A549 (cell line): ENCODE data around the gene ESR1. TPM values are rescaled to one million over a fixed set of nuclear protein-coding genes. Genes with fewer than 3 reads are reported as not detected.

Experiments
- ATAC-seq, 2 experiments: fragments of 200-7000 bp in 1 of 2; fragments of >200 bp in 1 of 2; cut with Nextera tagmentation in 1 of 2; cut with Tn5 transposase in 1 of 2; 3 replicates each; pipeline versions ENCODE4 v1.8.0 to v1.9.1; 2018 to 2020; ENCODE audit warnings: mild to moderate bottlenecking in 1 of 2, moderate library complexity in 1 of 2
- CTCF ChIA-PET: fragments of 300-600 bp; sonication (Branson Sonifier 250); formaldehyde crosslinking; extraction: SDS; loops from one replicate; lab custom pipeline; 2021; ENCODE audit warnings: antibody characterized with exemption, inconsistent platforms; lab: Yijun Ruan, JAX
- POLR2A ChIA-PET: fragments of 350-600 bp; formaldehyde crosslinking; extraction: SDS; loops from one replicate; lab custom pipeline; 2021; ENCODE audit warnings: antibody characterized with exemption, inconsistent platforms; lab: Yijun Ruan, JAX
- DNase-seq, 2 experiments: peaks; one replicate each; pipeline versions ENCODE4 v3.0.0 to v3.0.0-alpha.2; 2011 to 2016; ENCODE audit warnings: low read depth in 1 of 2, low spot score in 1 of 2
- FAIRE-seq: peaks from 2 replicates; lab custom pipeline; 2011; peaks lifted over from hg19 to GRCh38; lab: Jason Lieb, UNC
- H3K27ac ChIP-seq, 2 experiments: fragments of >200 bp; sonication (Bioruptor Twin); formaldehyde crosslinking; 3 replicates each; pipeline ENCODE4 v1.5.1; 2016 to 2017
- H3K4me1 ChIP-seq: fragments of >200 bp; sonication (Bioruptor Twin); formaldehyde crosslinking; 3 replicates; pipeline ENCODE4 v1.6.1; 2016
- H3K4me2 ChIP-seq: fragments of >200 bp; sonication (Bioruptor Twin); formaldehyde crosslinking; 3 replicates; pipeline ENCODE4 v1.6.1; 2016
- H3K4me3 ChIP-seq: fragments of >200 bp; sonication (Bioruptor Twin); formaldehyde crosslinking; 3 replicates; pipeline ENCODE4 v1.5.1; 2016
- H3K9me3 ChIP-seq: fragments of >200 bp; sonication (Bioruptor Twin); formaldehyde crosslinking; 3 replicates; pipeline ENCODE4 v1.6.1; 2016
- BCL3 ChIP-seq: fragments of >200 bp; sonication (Bioruptor Twin); formaldehyde crosslinking; IDR thresholded peaks from 3 replicates; pipeline ENCODE4 v1.6.1; 2016
- BHLHE40 ChIP-seq: IDR thresholded peaks from 2 replicates; pipeline ENCODE4 v1.6.1; 2012; ENCODE audit warnings: low read depth, low read length, inconsistent platforms
- CBX8 ChIP-seq: fragments of 200-600 bp; sonication (generic); IDR thresholded peaks from 2 replicates; pipeline ENCODE4 v1.6.1; 2016
- CHD2 ChIP-seq: fragments of 150-350 bp; IDR thresholded peaks from 2 replicates; pipeline ENCODE4 v1.6.1; 2014; ENCODE audit warnings: low read length; ENCODE audit not compliant: partially characterized antibody
- CTCF ChIP-seq: fragments of >200 bp; sonication (Bioruptor Twin); formaldehyde crosslinking; IDR thresholded peaks from 3 replicates; pipeline ENCODE4 v1.5.1; 2016
- E2F6 ChIP-seq: IDR thresholded peaks from 2 replicates; pipeline ENCODE4 v1.6.1; 2012; ENCODE audit warnings: low read depth, borderline replicate concordance
- HES2 ChIP-seq: fragments of >200 bp; sonication (Bioruptor Twin); formaldehyde crosslinking; IDR thresholded peaks from 2 replicates; pipeline ENCODE4 v1.6.1; 2016
- HMGXB4 ChIP-seq: fragments of 250-450 bp; sonication (Bioruptor Pico); IDR thresholded peaks from 2 replicates; pipeline ENCODE4 v1.5.0; 2021; ENCODE audit warnings: mild to moderate bottlenecking, moderate library complexity, borderline replicate concordance
- JUN ChIP-seq, 2 experiments: fragments of >200 bp; sonication (Bioruptor Twin); formaldehyde crosslinking; IDR thresholded peaks; 2 replicates in 1 of 2; 3 replicates in 1 of 2; pipeline ENCODE4 v1.6.1; 2016 to 2017
- MAX ChIP-seq: IDR thresholded peaks from 2 replicates; pipeline ENCODE4 v1.6.1; 2012
- NR3C1 ChIP-seq: fragments of >200 bp; sonication (Bioruptor Twin); formaldehyde crosslinking; IDR thresholded peaks from 3 replicates; pipeline ENCODE4 v1.6.1; 2017
- PHF8 ChIP-seq: fragments of 200-600 bp; sonication (generic); IDR thresholded peaks from 2 replicates; pipeline ENCODE4 v1.6.1; 2016; ENCODE audit warnings: low read depth, mild to moderate bottlenecking, antibody characterized with exemption, moderate library complexity, borderline replicate concordance
- POLR2A ChIP-seq: IDR thresholded peaks from 2 replicates; pipeline ENCODE4 v1.6.1; 2012; ENCODE audit warnings: mild to moderate bottlenecking, low read length
- RAD21 ChIP-seq, 2 experiments: fragments of >200 bp in 1 of 2; sonication (Bioruptor Twin) in 1 of 2; formaldehyde crosslinking in 1 of 2; IDR thresholded peaks in 1 of 2; conservative IDR thresholded peaks in 1 of 2; 2 replicates in 1 of 2; 3 replicates in 1 of 2; pipeline ENCODE4 v1.6.1; 2012 to 2018; ENCODE audit warnings: inconsistent platforms in 1 of 2
- RARB ChIP-seq: fragments of 250-450 bp; sonication (Bioruptor Pico); IDR thresholded peaks from 2 replicates; pipeline ENCODE4 v1.8.0; 2021; ENCODE audit warnings: mild to moderate bottlenecking, moderate library complexity
- RNF2 ChIP-seq: fragments of 200-600 bp; sonication (generic); IDR thresholded peaks from 2 replicates; pipeline ENCODE4 v1.6.1; 2016; ENCODE audit warnings: low read depth, mild to moderate bottlenecking, antibody characterized with exemption, moderate library complexity, borderline replicate concordance
- SREBF2 ChIP-seq: fragments of 450-650 bp; IDR thresholded peaks from 2 replicates; pipeline ENCODE4 v1.6.1; 2014; ENCODE audit warnings: mild to moderate bottlenecking, moderate library complexity
- ZFP36 ChIP-seq: fragments of 450-650 bp; IDR thresholded peaks from 2 replicates; pipeline ENCODE4 v1.6.1; 2014; ENCODE audit warnings: borderline replicate concordance; ENCODE audit not compliant: partially characterized antibody
- ZNF302 ChIP-seq: fragments of 250-450 bp; sonication (Bioruptor Pico); IDR thresholded peaks from 2 replicates; pipeline ENCODE4 v1.9.0; 2021; ENCODE audit warnings: inconsistent platforms, mild to moderate bottlenecking, moderate library complexity
- WGBS: methylation state at CpG from one replicate; pipeline ENCODE4 v1.1.6; 2017; ENCODE audit errors: missing lambda C conversion rate; 5-methylcytosine and 5-hydroxymethylcytosine counted together
- polyA plus RNA-seq, 4 experiments: library from polyadenylated mRNA; depleted of rRNA in 3 of 4; stranded (reverse); fragments of >200 nt; fragmentation: RNase III in 1 of 4; extraction: RNeasy Plus Mini Kit Qiagen cat#74134 plus additional on column Dnase treatment in 1 of 4; gene quantifications; 2 replicates in 3 of 4; 3 replicates in 1 of 4; pipeline ENCODE4 v1.2.3, GENCODE V29; 2011 to 2017

The ESR1 gene
- polyA plus RNA-seq, 2 of the 4 experiments (the other 2 are of a cell fraction) = not detected

- Histone ChIP-seq H3K27ac (no peak overlapping the region), H3K4me3 (no peak overlapping the region), H3K4me1 (no peaks in the 10 kb centered on the region), H3K4me2 (no peak overlapping the region), H3K9me3 (peaks cover 10% of the 10 kb centered on the region; the same call in 1 of the 3 replicates)
- TF ChIP-seq CTCF (no peak), NR3C1 (no peak), BCL3 (no peak), MAX (no peak), BHLHE40 (no peak), RAD21 (conservative IDR thresholded peaks at IDR 0.05 in 1 of 2, IDR thresholded peaks at IDR 0.05 in 1 of 2) (no peak), SREBF2 (no peak)
- CTCF ChIA-PET = no interaction called here
- DNase-seq (no peak), FAIRE-seq (no peak), ATAC-seq (no peak)
- POLR2A ChIA-PET = no interaction called here
- 38% methylated on average over 4 of the region's 4 CpGs for WGBS
These were observed 270.5 kb downstream of the ESR1 start for GRCh38 chr6:152078001-152078400.

- 43% methylated on average over 2 of the region's 7 CpGs for WGBS
- no peak overlapping the region for H3K27ac ChIP-seq
- no peak overlapping the region for H3K4me3 ChIP-seq
- CTCF ChIA-PET = no interaction called here
- no peaks in the 10 kb centered on the region for H3K4me1 ChIP-seq
- no peak overlapping the region for H3K4me2 ChIP-seq
- POLR2A ChIA-PET = no interaction called here
- DNase-seq (no peak), FAIRE-seq (no peak)
- no peak for TF ChIP-seq POLR2A
- TF ChIP-seq JUN (IDR thresholded peaks at IDR 0.05) = no peak
- no peak for TF ChIP-seq HMGXB4
- no peak for TF ChIP-seq HES2
- no peak for TF ChIP-seq E2F6
- TF ChIP-seq CBX8 = no peak
- TF ChIP-seq, all 56 proteins: peak for 0
- peaks cover 10% of the 10 kb centered on the region; the same call in 1 of the 3 replicates for H3K9me3 ChIP-seq
- ATAC-seq = no peak
These were observed 271.3 kb downstream of the ESR1 start for GRCh38 chr6:152078804-152079203.

- WGBS = 38% methylated on average over 4 of the region's 4 CpGs
- H3K27ac ChIP-seq = no peak overlapping the region
- peak in 1 of 2 experiments; percentile 6 for DNase-seq
- POLR2A ChIA-PET = no interaction called here
- CTCF ChIA-PET = interaction anchor here (2.2 kb wide), 1 partner anchor 16 kb away, joined by 6 read pairs; no protein-coding TSS in a partner anchor
- FAIRE-seq = no peak
- no peak overlapping the region for H3K4me3 ChIP-seq
- no peaks in the 10 kb centered on the region for H3K4me1 ChIP-seq
- no peaks in the 10 kb centered on the region for H3K9me3 ChIP-seq
- no peak for ATAC-seq
- no peak overlapping the region for H3K4me2 ChIP-seq
- TF ChIP-seq BCL3 = no peak
- no peak for TF ChIP-seq RARB
- no peak for TF ChIP-seq PHF8
- no peak for TF ChIP-seq CHD2
- TF ChIP-seq ZFP36 = no peak
- no peak for TF ChIP-seq RNF2
- TF ChIP-seq ZNF302 = no peak
- no peak for TF ChIP-seq CTCF
These were observed 278.0 kb downstream of the ESR1 start for GRCh38 chr6:152085451-152085921.
